Cardiac fibroblast (primary cell): ENCODE data around the gene TRIM43.
"Not testable (repeated sequence)": the region's sequence is repeated elsewhere in the genome, so short reads cannot be mapped to it uniquely, and the experiment has no call there.

Experiments used
- DNase-seq, 2 donors: peaks; one replicate each; pipeline versions ENCODE4 v3.0.0 to v3.0.0-alpha.2; 2010; ENCODE audit warnings: low read depth in 2 of 2
- H3K4me3 ChIP-seq, 2 donors: replicated peaks in 1 of 2; 1 replicate in 1 of 2; 2 replicates in 1 of 2; pipeline ENCODE4 v1.5.1; 2011; ENCODE audit warnings: low read depth in 2 of 2, low read length in 2 of 2, mild to moderate bottlenecking in 2 of 2, moderate library complexity in 1 of 2
- TF ChIP-seq, protein P1 (sequence below): IDR thresholded peaks from one replicate; pipeline ENCODE4 v1.5.1; 2011; ENCODE audit warnings: low read depth, mild to moderate bottlenecking, low read length, inconsistent platforms

The TRIM43 gene

DNA sequence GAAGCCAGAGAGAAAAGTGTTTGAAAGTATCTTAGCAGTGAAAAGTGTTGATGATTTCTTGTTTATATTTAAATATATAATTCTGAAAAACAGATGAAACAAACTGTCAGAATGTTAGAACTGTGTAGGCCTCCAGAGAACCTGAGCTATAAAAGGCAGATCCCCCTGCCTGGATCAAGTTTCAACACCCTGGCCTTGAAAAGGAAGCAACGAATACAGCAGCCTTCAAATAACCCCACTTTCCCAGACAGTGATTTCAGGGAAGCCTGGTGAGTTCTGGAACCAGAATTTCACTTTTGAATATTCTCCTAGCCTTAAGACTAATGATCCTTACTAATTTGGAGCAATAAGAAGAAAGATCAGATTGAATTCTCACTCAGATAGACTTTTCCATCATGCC lies 13.3 kb upstream of the TRIM43 start:
- TF ChIP-seq, protein P1, sequence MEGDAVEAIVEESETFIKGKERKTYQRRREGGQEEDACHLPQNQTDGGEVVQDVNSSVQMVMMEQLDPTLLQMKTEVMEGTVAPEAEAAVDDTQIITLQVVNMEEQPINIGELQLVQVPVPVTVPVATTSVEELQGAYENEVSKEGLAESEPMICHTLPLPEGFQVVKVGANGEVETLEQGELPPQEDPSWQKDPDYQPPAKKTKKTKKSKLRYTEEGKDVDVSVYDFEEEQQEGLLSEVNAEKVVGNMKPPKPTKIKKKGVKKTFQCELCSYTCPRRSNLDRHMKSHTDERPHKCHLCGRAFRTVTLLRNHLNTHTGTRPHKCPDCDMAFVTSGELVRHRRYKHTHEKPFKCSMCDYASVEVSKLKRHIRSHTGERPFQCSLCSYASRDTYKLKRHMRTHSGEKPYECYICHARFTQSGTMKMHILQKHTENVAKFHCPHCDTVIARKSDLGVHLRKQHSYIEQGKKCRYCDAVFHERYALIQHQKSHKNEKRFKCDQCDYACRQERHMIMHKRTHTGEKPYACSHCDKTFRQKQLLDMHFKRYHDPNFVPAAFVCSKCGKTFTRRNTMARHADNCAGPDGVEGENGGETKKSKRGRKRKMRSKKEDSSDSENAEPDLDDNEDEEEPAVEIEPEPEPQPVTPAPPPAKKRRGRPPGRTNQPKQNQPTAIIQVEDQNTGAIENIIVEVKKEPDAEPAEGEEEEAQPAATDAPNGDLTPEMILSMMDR, result no peak
- H3K4me3 ChIP-seq, result no peak overlapping the region
- no peak for DNase-seq

DNA sequence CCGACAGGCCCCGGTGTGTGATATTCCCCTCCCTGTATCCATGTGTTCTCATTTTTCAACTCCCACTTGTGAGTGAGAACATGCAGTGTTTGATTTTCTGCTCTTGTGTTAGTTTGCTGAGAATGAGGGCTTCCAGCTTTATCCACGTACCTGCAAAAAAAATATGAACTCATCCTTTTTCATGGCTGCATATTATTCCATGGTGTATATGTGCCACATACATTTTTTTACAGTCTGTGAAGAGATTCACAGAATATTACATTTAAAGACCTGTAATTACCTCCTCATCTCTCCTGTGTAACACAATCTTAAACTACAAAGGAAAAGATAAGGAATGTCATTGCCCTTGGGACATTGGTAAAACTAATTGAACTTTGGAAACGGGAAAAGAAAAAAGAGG lies 8.3 kb upstream of the TRIM43 start:
- DNase-seq, H3K4me3 ChIP-seq: not testable (repeated sequence)

DNA sequence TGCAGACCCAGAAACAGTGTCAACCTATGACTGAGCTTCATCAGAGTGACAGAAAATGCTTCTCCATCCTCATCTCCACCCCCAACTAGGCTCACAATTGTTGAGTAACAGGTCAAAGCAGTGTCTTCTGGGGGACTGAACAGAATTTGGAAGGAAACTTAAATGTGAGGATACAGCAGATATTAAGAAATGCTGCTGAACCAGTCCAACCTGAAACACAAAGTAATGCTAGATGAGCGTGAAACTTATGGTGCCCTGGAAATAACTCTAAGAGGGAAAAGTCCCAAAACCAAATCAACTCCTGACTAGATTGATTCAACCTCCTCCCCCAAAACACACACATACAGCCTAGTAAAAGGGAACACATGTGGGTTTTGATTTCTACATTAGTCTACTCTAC lies 7.5 kb upstream of the TRIM43 start:
- not testable (repeated sequence) for H3K4me3 ChIP-seq, DNase-seq

DNA sequence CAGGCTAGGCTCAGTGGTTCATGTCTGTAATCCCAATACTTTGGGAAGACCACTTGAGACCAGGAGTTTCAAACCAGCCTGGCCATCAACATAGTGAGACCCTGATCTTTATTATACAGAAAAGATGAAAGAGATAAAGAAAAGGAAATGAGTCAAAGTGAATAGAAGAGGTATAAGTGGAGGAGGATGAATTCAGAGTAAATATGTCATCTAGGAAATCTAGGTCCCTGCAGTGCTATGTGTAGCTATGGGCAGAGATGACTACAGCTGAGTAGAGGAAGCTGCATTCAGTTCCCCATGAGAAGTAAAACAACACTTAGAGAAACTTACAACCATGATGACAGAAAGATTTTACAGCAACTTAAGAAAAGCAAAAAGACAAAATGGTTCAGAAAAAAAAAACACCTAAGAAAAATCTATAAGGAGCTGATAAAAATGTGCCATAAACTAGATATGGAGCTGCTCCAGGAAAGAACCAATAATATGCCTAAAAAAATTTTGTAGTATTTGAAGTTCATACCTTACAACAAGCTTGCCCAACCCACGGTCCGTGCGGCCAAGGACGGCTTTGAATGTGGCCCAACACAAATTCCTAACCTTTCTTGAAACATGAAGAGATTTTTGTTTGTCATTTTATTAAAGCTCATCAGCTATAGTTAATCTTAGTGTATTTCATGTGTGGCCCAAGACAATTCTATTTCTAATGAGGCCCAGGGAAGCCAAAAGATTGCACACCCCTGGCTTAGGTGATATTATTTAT lies 1.8 kb upstream of the TRIM43 start:
- H3K4me3 ChIP-seq, DNase-seq: not testable (repeated sequence)

DNA sequence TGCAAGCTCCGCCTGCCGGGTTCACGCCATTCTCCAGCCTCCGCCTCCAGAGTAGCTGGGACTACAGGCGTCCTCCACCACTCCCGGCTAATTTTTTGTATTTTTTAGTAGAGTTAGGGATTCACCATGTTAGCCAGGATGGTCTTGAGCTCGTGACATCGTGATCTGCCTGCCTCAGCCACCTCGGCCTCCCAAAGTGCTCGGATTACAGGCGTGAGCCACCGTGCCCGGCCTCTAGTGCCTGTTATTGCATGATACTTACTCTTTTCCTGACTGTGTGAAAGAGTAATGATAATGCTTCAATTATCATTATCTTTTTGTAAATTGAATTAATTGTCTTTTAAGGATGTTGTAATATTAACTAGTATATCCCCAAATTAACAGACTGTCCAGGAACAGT lies 1.2 kb downstream of the TRIM43 start:
- H3K4me3 ChIP-seq, DNase-seq: not testable (repeated sequence)

DNA sequence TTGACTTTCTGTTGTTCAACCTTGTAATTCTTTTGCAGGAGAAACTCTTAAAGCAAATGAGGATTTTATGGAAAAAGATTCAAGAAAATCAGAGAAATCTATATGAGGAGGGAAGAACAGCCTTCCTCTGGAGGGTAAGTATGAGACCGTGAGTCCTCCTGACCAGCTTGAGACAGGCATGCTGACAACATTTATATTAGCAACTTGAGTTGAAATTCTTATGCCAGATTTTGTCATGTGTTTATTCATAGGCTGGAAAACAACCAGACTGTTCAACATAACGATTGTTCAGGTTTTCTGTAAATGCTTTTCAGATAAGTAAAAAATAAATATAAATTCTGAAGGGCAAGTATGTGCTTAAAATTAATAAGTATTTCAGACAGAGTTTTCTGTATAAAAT lies 3.2 kb downstream of the TRIM43 start:
- H3K4me3 ChIP-seq, DNase-seq: not testable (repeated sequence)

DNA sequence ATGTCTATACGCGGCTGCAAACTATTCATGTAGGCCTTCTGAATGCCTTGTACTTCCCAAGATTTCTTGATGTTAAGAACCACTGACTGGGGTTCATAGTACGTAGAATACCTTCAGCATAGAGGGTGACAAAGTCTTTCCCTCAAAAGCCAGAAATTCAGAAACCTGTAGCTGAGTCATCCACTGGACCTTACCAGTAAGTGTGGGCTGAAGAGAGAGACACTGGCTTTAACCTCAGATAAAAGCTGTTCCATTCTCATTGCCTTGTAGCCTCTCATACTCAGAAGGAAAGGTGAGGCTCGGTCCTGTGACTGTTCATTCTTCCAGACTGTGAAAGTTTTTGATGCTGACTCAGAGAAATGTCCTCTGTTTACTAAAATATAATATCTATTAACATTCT lies 9.5 kb downstream of the TRIM43 start:
- H3K4me3 ChIP-seq, DNase-seq: not testable (repeated sequence)

DNA sequence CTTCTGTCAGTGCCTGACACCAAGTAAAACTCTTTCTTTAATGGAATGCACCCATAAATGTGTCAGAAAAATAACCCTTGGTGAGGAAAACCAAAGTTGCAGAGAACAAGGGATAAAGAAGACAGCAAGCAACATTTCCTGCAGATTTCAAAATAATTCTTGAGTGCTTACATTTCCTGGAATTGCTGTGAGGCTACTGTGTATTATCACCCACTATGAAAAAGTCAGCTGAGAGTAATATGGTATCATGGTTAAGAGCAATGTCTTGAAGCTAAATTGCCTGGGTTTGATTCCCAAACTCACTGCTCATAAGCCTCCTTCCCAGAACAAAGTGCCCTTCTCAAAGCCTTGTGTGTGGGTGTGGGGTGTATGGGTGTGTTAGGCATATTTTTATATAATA lies 10.3 kb downstream of the TRIM43 start:
- not testable (repeated sequence) for H3K4me3 ChIP-seq, DNase-seq

DNA sequence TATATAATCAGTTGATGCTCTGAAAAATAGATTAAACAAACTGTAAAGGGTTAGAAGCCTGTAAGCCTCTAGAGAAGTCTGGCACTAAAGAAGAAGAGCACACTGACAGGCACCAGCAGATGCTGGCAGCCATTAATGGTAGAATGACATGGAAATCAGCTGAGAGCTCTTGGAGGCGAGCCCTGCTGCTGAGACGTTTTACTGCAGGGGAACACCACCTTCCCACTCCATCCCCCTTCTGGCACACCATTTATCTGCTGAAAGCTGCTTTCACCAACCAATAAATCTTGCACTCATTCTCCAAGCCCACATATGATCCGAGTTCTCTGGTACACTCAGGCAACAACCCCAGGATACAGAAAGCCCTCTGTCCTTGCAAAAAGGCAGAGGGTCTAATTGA lies 16.6 kb downstream of the TRIM43 start:
- not testable (repeated sequence) for DNase-seq, H3K4me3 ChIP-seq

DNA sequence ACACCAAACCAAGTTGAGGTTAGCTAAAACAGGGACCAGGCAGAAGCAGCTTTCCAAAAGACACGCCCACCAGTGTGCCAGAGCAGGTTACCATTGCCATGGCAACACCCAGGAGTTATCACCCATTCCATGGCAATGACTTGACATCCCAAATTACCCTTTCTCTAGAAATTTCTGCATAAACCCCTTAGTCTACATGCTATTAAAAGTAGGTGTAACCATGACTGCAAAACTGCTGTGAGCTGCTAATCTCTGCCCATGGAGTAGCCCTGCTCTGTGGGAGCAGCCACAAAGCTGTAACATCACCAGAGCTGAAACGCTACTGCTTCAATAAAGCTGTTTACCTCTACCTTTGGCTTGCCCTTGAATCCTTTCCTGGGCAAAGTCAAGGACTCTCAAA lies 18.0 kb downstream of the TRIM43 start:
- DNase-seq, H3K4me3 ChIP-seq: not testable (repeated sequence)

DNA sequence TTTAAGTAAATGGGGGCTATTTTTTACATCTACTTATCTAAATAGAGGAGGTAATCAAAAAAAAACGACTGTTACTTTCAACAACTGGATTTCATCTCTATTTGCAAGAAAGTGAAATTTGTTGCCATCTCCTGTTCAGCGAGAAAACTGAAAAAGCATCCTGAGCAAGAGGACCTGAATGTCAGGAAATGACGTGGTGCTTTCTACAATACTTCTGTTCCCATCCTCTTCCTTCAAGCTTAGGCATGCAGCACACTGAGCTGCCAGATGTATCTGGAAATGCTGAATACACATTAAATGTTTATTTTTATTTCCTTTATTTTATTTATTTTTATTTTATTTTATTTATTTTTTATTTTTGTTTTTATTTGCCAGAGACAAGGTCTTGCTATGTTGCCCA lies 21.2 kb downstream of the TRIM43 start:
- DNase-seq, result not testable (repeated sequence)

DNA sequence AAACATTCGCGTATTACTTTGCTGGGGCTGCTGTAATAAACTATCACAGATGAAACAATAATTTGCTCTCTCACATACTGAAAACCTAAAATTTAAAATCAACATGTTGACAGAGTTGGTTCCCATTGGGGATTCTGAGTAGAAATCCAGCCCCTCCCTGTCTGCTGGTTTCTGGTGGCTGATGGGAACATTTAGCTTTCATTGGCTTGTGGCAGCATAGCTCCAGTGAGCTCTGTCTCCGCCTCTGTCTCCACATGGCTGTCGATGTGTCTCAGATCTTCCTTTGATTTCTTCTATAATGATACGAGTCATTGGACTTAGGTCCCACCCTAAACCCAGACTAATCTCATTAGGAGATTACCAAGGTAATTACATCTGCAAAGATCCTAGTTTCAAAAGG lies 30.9 kb downstream of the TRIM43 start:
- DNase-seq, H3K4me3 ChIP-seq: not testable (repeated sequence)

More for the DNA sequence above, 21.2 kb downstream of the TRIM43 start:
- not testable (repeated sequence) for H3K4me3 ChIP-seq

DNA sequence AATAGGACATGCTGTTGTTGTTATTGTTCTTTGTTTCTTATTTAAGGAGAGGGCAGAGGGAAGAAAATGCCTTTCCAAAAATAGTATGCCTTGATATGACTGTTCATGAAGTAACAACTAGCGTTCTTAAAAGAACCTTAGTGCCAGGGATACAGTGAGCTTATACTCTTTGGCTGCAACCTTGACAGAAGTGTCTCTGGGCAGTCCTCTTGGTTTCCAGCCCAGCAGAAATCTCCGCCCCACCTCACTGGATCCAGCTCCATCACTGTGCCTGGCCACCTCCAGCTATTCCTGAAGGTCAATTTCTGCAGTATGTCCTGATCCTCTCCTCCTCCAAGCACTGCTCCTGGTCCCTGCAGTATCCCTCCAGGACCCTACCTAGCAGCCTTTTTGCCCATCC lies 39.2 kb downstream of the TRIM43 start:
- H3K4me3 ChIP-seq, DNase-seq: not testable (repeated sequence)

DNA sequence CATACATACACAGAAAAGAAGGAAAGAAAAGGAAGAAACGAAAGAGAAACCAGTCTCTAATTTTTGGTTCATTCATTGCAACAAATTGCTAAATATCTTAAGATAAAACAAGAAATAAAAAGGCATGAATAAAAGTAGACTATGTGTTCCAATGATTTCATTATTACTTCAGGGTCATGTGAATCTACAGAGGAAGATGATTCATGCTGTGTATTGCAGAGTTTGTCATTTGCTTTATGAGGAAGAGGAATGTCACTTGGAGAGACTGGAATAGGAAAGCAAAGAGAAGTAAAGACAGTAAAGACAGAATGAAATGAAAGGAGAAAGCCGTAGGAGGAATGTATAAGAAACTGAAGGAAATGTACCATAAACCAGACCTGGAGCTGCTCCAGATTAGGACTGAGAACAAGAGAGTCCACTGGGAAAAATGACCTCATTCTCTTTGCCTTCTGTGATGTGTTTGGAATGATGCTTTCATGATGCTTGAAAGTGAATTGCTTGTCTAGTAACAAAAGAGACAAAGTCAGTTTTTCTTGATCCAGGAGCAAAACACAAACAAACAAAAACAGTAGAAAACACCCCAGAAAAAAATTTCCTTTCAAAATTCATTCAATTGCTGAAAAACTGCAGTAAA lies 41.9 kb downstream of the TRIM43 start:
- not testable (repeated sequence) for DNase-seq, H3K4me3 ChIP-seq

DNA sequence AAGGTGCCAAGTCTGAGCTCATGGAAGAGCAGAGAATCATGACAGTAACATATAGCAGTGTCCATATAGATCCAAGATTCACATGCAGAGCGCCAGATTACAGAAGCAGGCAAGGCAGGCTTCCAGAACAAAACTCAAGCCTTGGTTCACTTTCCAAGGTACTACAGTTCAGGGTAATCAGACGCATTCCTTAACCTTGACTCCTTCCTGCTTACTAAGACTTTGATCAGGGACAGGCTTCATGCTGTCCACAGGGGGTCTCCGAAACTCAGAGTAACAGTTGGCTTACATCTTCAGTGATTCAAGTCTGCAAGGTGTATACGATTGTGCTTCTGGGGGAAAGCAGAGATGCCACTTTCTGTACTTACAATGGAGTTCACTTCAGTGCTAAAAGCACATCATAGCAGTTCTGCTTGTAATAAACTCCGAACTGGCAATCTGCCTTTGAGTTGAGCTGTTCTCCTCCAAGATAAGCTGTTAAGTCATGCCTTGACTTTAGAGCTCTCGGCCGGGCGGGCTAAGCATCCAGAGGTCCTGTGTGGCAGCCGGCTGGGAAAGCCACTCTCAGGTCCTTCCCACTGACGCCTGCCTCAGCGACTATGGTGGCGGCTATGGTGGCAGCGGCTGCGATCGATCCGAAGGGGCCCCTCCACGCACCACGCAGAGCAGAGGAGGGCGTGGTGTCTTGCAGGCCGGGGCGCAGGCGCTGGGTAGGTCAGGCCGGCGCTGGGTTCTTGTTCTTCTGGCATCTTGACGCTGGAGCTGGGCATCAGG lies 48.9 kb downstream of the TRIM43 start:
- not testable (repeated sequence) for H3K4me3 ChIP-seq

DNA sequence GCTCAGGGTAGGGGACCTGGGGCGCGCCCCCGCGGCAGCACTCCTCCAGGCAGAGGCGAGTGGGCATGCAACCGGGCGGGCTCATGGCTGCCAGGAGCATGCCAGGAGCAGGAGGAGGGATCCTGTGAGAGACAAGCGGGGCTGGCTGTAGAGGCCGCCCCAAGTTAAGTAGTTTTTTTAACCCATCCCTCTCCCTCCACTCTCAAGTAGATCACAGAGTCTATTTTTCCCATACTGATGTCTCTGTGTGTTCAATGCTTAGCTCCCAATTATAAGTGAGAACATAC lies 49.4 kb downstream of the TRIM43 start:
- not testable (repeated sequence) for H3K4me3 ChIP-seq, DNase-seq

More for the DNA sequence above, 48.9 kb downstream of the TRIM43 start:
- not testable (repeated sequence) for DNase-seq

DNA sequence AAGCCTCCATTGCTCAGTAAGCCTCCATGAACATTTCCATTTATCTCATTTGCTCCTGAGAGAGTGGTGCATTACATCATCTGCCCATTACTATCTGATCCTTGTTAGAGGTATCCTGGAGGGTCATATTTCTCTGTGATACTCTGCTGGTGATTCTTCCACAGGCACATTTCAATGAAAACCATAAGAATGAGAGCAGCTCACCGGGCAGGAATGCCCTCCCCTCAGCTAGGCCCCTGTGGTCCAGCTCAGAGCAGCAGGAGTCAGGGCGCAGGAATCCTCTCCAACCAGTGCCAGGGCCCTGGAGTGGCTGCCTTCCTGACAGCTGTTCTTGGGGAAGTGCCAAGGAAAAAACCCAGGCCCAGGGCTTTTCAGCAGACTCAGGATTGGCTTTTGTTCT lies 50.0 kb downstream of the TRIM43 start:
- peak; percentile 38 to 56 for DNase-seq
- not testable (repeated sequence) for H3K4me3 ChIP-seq

DNA sequence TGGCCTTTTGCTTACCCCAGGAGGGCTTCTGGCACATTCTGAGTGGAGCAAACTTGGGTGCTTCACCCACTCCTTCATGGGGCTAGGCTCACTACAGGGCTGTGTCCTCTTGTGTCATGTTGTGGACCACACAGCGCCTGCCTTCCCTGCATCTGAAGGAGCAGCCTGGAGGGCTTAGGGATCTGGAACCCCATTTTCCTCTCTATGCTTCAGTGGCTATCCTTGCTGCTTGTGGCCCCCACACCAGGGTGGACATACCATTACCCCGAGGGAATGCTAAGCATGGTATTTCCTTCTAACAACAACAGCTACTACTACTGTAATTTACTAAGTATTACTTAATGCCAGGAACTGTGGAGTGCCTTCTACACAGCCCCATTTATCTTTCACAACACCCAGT lies 50.6 kb downstream of the TRIM43 start:
- DNase-seq, H3K4me3 ChIP-seq: not testable (repeated sequence)
